MCF 10A (cell line): ENCODE results near the gene ETDB. TPM values are rescaled to one million over a fixed set of nuclear protein-coding genes. Genes with fewer than 3 reads are reported as not detected.
"Not testable (repeated sequence)": the region's sequence is repeated elsewhere in the genome, so short reads cannot be mapped to it uniquely, and the experiment has no call there.

Experiments
- BruUV-seq: library from RNA; stranded (reverse); fragments of 400-500 nt; replicated peaks from 2 replicates; lab custom pipeline; 2021; lab: Mats Ljungman, UMichigan
- CTCF ChIA-PET: fragments of 300-600 bp; sonication (Branson Sonifier 250); formaldehyde crosslinking; extraction: SDS; loops from one replicate; lab custom pipeline; 2021; ENCODE audit warnings: antibody characterized with exemption, inconsistent platforms; lab: Yijun Ruan, JAX
- POLR2A ChIA-PET: fragments of 300-600, 350-650 bp; sonication (Branson Sonifier 250); formaldehyde crosslinking; extraction: SDS; loops from one replicate; lab custom pipeline; 2020; ENCODE audit warnings: antibody characterized with exemption, inconsistent platforms; lab: Yijun Ruan, JAX
- DNase-seq: peaks from one replicate; pipeline ENCODE4 v3.0.0-alpha.2; 2018; ENCODE audit not compliant: unreplicated experiment
- H3K27ac Mint-ChIP-seq: one replicate; pipeline ENCODE4 v1.8.0; 2022; ENCODE audit warnings: mild to moderate bottlenecking, low read depth, mixed read lengths; ENCODE audit not compliant: unreplicated experiment
- H3K27me3 Mint-ChIP-seq: one replicate; pipeline ENCODE4 v1.8.0; 2022; ENCODE audit warnings: mixed read lengths; ENCODE audit not compliant: insufficient read depth, unreplicated experiment
- H3K36me3 Mint-ChIP-seq: one replicate; pipeline ENCODE4 v1.8.0; 2022; ENCODE audit warnings: mild to moderate bottlenecking, moderate library complexity, mixed read lengths; ENCODE audit not compliant: insufficient read depth, unreplicated experiment
- H3K4me1 Mint-ChIP-seq: one replicate; pipeline ENCODE4 v1.8.0; 2022; ENCODE audit warnings: mixed read lengths; ENCODE audit not compliant: insufficient read depth, unreplicated experiment
- H3K4me3 Mint-ChIP-seq: one replicate; pipeline ENCODE4 v1.8.0; 2022; ENCODE audit warnings: mild to moderate bottlenecking, moderate library complexity, mixed read lengths; ENCODE audit not compliant: unreplicated experiment
- H3K9me3 Mint-ChIP-seq: one replicate; pipeline ENCODE4 v1.8.0; 2022; ENCODE audit warnings: mixed read lengths; ENCODE audit not compliant: unreplicated experiment
- CTCF ChIP-seq: fragments of 200-600 bp; IDR thresholded peaks from one replicate; pipeline ENCODE4 v1.8.0; 2022; ENCODE audit warnings: antibody characterized with exemption, mild to moderate bottlenecking; ENCODE audit not compliant: unreplicated experiment
- intact Hi-C: fragments of 100-400 bp; cut with micrococcal nuclease; formaldehyde crosslinking; loops from 2 replicates; pipeline ENCODE4 v1.14.1; 2022
- total RNA-seq: library from RNA; stranded (reverse); gene quantifications from 2 replicates; pipeline ENCODE4 v1.2.3, GENCODE V29; 2022

The ETDB gene
- total RNA-seq, 1 experiment from 2014 or later, result not detected

DNA sequence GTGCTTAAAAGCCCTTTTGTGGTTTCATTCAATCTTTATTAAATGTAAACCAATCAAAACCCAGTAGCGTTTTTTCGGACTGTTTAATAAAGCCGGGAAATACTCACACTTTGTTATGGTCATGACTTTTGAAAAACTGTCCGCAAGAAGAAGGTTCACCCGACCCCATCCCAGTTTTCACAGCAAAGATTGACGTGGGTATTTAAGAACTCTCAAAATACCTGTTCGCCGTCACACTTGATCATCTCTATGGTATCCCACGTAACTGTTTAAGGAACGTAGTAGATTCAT, 20.9 kb downstream of the ETDB start:
- no peaks in the 10 kb centered on the region for H3K9me3 Mint-ChIP-seq
- BruUV-seq, result no TSS peak
- ChIA-PET CTCF (no interaction called here), POLR2A (no interaction called here)
- peaks cover 65% of the 10 kb centered on the region for H3K27me3 Mint-ChIP-seq
- no peak overlapping the region for H3K27ac Mint-ChIP-seq
- H3K4me1 Mint-ChIP-seq, result peaks cover 5% of the 10 kb centered on the region
- no peak for DNase-seq
- no peak for TF ChIP-seq CTCF
- H3K36me3 Mint-ChIP-seq, result no peaks in the 10 kb centered on the region
- intact Hi-C loops, result no loop called here
- H3K4me3 Mint-ChIP-seq, result peak overlapping the region; percentile 70

DNA sequence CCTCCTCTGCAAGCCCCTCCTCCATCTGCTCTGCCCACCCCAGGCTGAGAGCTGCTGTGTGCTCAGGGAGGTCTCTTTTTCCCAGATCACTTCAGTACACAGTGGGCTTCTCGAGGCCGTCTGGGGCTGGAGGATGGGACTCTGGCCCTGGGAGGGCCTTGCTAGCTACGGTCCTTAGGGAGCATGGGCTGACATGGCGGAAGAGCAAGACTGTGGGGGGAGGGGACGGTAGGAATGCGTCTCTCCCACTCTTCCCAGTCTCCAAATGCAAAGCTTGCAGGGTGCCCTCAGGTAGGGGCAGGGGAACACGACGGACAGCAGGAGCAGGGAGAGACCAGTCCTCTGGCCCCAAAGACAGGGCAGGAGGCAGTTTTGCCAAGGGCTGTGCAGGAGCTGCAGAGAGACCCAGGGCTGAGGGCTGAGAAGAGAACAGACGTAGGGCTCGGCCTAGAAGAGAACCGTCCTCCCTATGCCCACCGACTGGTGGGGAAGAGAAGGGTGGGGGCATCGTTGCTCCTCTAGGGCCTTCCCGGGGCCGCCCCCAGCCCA, 23.1 kb downstream of the ETDB start:
- POLR2A ChIA-PET, result interaction anchor here (0.6 kb wide), 1 partner anchor 84 kb away, joined by 3 read pairs; no protein-coding TSS in a partner anchor
- H3K4me1 Mint-ChIP-seq, H3K9me3 Mint-ChIP-seq, DNase-seq, H3K27ac Mint-ChIP-seq, H3K36me3 Mint-ChIP-seq, intact Hi-C loops, BruUV-seq: not testable (repeated sequence)
- Mint-ChIP-seq H3K4me3 (peak overlapping the region; percentile 70), H3K27me3 (peaks cover 44% of the 10 kb centered on the region)
- CTCF ChIA-PET, result interaction anchor here (0.7 kb wide), 1 partner anchor 270 kb away, joined by 3 read pairs; no protein-coding TSS in a partner anchor

- intact Hi-C loops, result no loop called here
- Mint-ChIP-seq H3K27ac (no peak overlapping the region), H3K4me3 (no peak overlapping the region), H3K36me3 (peaks cover 4% of the 10 kb centered on the region), H3K4me1 (peaks cover 5% of the 10 kb centered on the region), H3K27me3 (peaks cover 35% of the 10 kb centered on the region), H3K9me3 (no peaks in the 10 kb centered on the region)
- DNase-seq, result no peak
- POLR2A ChIA-PET, result interaction anchor here (0.8 kb wide), 1 partner anchor 132 kb away, joined by 3 read pairs; no protein-coding TSS in a partner anchor
- CTCF ChIA-PET, result interaction anchor here (0.7 to 1.5 kb wide), 2 partner anchors 8 to 16 kb away, joined by 3 read pairs; no protein-coding TSS in a partner anchor
- no peak for TF ChIP-seq CTCF
- no TSS peak for BruUV-seq
These were observed 24.6 kb downstream of the ETDB start for GRCh38 chrX:135095715-135096114.

GRCh38 chrX:135094726-135095125, 25.6 kb downstream of the ETDB start:
- no peak for DNase-seq
- Mint-ChIP-seq H3K9me3 (no peaks in the 10 kb centered on the region), H3K36me3 (peaks cover 4% of the 10 kb centered on the region), H3K27me3 (peaks cover 25% of the 10 kb centered on the region), H3K4me3 (no peak overlapping the region), H3K27ac (no peak overlapping the region), H3K4me1 (peaks cover 5% of the 10 kb centered on the region)
- TF ChIP-seq CTCF, result no peak
- no TSS peak for BruUV-seq
- ChIA-PET CTCF (interaction anchor here (0.6 kb wide), 1 partner anchor 8 kb away, joined by 3 read pairs; no protein-coding TSS in a partner anchor), POLR2A (interaction anchor here (0.8 kb wide), 1 partner anchor 132 kb away, joined by 3 read pairs; no protein-coding TSS in a partner anchor)
- intact Hi-C loops, result no loop called here
